HS-27A (cell line): ENCODE measurements around the gene OR2T8.
"Not testable (repeated sequence)": the region's sequence is repeated elsewhere in the genome, so short reads cannot be mapped to it uniquely, and the experiment has no call there.

ENCODE experiments used
- DNase-seq: peaks from one replicate; pipeline ENCODE4 v3.0.0-alpha.2; 2012; ENCODE audit warnings: low read depth, missing footprints

The OR2T8 gene, protein sequence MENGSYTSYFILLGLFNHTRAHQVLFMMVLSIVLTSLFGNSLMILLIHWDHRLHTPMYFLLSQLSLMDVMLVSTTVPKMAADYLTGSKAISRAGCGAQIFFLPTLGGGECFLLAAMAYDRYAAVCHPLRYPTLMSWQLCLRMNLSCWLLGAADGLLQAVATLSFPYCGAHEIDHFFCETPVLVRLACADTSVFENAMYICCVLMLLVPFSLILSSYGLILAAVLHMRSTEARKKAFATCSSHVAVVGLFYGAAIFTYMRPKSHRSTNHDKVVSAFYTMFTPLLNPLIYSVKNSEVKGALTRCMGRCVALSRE

DNA sequence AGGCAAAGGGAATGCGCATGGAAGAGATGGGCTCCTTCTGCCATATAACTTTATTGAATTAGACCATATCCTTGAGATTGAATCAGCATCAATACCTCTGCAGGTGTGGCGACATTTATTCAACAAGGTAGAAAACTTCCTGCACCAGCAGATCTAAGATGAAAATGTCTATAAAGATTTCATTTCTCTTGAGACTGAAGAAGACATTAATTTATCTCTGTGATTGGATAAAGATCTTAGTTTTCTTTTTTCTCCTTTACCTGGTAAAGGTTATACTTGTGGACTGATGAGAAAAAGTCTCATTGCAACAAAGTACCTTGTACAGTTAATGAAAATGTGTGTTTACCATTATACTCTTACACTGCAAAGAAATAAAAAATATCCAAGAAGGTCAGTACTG is at the start of gene OR2T8:
Gene OR2T8, plus strand, starts transcription at position 301 of the 400 bp plus-strand sequence. CDS start 766 bp downstream, outside the sequence.
- no peak for DNase-seq

DNA sequence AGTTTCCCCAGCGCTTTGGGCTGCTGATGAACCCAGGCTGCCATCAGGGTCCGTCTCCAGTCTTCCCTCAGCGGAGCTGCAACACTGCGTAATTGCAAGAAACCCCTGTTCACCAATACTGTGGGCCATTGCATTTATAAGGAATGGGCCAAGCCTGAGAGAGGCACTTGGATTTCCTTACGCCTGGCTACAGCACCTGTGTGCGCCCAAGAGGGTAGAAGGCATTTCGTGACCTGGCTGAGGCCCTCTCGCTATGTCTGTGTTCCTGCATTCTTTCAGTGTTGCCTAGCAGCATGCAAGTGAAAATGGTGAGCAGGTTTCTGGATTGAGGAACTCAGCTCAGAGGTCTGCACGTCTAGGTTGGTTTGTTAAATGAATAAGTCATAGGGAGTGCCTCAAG is 36.7 kb upstream of the OR2T8 start:
- DNase-seq = no peak

DNA sequence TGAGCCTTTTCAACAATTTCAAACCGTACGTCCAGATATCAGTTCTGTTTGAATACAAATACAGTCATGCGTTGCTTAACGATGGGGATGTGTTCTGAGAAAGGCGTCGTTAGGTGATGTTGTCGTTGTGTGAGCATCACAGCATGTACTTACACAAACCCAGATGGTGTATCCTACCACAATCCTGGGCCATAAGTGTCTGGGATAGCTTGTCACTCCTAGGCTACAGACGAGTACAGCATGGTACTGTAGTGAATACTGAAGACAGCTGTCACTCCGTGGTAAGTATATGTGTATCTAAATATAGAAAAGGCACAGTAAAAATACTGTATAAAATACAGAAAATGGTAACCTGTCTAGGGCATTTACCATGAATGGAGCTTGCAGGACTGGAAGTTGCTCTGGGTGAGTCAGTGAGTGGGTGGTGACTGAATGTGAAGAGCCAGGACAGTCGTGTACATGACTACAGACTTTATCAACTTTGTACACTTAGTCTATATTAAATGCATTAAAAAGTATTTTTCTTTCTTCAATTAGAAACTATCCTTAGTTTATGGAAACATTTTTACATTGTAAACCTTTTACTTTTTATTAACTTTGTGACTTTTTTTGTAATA is 35.1 kb upstream of the OR2T8 start:
- DNase-seq = no peak

DNA sequence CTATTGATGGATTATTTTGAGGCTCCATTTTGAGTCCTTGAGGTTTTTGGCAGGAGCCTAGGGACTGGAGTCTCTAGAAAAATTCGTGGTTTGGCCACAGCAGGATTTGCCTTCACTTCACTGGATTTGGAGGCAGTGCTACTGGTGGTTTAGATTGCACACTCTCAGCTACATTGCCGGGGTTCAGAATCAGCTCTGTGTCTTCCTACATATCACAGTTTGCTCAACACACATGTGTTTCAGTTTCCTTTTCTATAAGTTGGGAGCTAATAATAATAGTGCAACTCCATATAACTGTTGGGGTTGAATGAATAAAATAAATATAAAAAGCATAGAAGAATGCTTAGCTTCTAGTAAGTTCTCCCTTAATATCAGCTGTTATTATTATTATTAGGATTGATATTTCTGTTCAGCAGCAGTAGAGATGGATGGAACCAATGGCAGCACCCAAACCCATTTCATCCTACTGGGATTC is 24.9 kb upstream of the OR2T8 start, which contains the start of gene OR2W3:
Gene OR2W3, plus strand, starts transcription at position 425 of the 475 bp plus-strand sequence. Its CDS starts 0 bp downstream, at position 425.
- DNase-seq = no peak

DNA sequence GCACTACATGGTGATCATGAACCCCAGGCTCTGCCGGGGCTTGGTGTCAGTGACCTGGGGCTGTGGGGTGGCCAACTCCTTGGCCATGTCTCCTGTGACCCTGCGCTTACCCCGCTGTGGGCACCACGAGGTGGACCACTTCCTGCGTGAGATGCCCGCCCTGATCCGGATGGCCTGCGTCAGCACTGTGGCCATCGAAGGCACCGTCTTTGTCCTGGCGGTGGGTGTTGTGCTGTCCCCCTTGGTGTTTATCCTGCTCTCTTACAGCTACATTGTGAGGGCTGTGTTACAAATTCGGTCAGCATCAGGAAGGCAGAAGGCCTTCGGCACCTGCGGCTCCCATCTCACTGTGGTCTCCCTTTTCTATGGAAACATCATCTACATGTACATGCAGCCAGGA is 24.1 kb upstream of the OR2T8 start:
- no peak for DNase-seq

DNA sequence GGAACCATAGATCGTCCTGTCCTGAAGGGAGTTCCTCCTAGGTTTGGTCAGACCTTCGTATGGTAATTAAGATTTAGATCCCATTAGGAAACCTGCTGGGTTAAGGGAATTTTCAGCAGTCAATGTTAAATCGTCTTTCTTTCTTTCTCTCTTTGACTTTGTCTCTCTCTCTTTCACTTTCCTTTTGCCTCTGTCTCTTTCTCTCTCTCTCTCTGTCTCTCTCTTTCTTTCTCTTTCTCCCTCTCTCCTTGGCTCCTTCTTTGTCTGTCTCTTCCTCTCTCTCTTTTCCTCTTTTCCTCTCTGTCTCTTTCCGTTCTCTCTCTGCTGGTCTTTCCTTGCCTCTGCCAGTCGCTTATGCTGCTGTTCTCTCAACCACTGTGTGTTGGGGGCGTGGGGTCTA is 15.9 kb upstream of the OR2T8 start:
- DNase-seq = no peak

DNA sequence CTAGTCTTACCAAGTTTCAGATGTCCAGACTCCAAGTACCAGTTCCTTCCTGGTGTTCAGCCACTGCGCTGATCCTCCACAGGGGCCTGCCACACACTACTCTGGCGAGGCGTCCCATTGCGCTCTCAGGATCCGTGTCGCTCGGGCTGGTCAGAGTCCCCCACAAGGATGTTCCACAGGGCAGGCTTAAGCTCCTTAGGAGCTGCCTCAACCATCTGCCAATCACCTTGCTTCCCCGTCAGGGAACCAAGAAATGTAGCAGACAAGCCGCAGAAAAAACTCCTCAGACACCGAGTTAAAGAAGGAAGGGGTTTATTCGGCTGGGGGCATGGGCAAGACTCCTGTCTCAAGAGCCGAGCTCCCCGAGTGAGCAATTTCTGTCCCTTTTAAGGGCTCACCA is 14.9 kb upstream of the OR2T8 start:
- no peak for DNase-seq

DNA sequence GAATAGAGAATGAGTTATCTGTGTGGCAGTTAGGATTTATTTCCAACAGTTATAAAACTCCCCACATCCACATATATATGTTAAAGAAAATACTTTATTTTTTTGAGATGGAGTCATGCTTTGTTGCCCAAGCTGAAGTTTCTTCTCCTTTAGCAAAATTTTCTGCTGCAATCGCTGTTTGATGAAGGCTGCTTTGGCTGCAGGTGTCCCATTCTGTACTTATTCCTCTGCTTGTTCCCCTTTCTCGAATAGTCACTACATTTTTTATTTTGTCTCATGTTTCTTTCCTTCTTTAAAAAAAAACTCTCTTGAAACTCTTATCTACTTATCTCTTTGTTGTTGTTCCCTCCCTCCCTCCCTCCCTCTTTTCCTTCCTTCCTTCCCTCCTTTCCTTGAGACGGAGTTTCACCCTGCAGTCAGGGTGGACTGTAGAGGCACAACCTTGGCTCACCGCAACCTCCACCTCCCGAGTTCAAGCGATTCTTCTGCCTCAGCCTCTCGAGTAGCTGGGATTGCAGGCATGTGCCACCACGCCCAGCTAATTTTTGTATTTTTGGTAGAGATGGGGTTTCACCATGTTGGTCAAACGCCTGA is 14.0 kb upstream of the OR2T8 start:
- DNase-seq = no peak

DNA sequence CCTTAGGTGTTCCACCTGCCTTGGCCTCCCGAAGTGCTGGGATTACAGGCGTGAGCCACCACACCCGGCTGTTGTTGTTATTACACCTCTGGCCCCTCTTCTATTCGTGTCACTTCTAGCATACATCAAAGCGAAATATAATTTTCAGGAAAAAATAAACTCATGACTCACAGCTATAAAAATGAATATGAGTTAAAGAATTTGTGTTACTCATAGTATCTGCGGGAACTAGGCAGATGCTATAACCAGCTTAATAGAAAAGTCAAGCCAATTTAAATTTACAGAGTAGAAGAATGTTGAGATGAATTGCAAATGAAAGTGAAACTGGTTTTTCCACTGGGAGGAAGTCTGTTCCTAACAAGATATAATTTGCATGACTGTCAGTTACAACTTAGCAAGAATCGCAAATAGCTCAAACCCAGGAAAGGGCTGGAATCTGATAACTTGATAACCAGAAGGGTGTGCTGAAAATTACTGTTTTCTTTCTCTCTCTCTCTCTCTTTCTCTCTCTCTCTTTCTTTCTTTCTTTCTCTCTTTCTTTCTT is 13.5 kb upstream of the OR2T8 start:
- DNase-seq = no peak

DNA sequence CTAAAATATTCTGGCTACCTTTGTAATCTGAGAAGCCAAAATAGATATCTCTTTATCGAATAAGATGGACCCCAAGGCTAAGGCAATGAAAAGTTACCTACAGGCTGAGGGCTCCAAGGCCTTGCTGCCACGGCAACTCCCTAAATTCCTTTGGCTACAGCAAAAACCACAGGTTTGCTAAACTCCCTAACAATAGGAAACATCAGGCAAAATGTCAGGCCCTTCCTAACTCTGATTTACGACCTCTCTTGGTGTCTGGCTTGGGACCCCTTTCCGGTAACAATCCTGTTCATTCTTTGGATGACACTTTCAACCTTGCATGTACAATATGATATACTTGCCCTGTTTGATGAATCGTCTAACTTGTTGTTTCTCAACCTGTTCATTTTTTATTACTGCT is 11.3 kb upstream of the OR2T8 start:
- DNase-seq = no peak

DNA sequence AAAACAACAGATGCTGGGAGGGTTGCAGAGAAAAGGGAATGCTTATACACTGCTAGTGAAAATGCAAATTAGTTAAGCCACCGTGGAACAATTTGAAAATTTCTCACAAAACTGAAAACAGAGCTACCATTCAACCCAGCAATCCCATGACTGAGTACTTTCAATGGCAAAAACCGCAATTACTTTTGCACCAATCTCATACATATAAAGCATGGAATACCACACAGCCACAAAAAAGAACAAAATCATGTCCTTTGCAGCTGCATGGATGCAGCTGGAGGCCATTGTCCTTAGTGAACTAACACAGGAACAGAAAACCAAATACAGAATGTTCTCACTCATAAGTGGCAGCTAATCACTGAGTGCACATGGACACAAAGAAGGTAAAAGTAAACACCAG is 6.3 kb upstream of the OR2T8 start:
- no peak for DNase-seq

DNA sequence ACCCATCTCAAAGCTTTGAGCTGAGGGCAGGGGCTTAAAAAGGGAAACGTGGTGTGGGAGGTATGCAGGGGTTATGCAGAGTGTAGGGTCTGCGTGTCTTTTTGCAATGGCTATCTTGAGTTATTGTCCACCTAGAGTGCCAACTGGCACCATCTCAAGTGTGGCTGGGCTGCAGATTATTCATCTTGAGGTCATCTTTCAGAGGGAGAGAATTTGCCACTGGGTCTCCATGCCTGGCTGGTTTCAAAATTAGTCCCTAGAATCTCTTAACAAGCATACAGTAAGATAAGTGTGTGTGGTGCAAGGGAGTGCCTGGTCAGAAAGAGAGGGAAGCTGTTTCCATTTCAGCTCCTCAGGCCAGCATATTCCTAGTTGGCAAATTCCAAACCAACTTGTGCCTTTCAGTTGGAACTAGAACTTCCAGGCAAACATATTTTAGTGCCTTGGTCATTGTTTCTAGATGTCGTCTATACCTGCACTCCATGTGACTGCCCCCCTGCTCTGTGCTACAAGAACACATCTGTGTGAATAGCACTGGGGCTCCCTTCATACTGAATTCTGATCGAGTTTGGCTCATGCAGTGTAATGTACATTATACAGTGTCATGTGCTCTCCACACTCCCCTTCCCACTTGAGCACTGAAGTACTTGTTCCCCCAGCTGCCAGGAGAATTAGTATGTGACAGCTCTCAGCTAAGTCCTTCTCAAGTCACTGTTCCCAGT is 5.0 kb upstream of the OR2T8 start:
- no peak for DNase-seq

DNA sequence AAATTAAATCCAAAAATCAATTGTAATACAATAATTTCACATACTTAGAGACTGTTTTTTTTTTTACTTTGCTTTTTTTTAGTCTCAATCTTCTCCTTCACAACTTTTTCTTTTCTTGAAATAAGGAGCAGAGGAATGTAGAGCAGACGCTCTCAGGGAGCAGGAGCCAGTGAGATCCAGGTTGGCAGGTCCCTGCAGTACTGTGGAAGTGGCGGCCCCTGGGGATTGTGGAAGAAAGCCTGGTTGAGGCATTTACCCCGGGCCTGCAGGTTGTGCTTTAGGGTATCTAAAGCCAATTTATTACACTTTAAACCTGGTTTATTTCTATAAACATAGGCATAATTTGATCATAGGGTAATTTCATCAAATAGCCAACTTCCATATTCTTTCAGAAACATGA is 3.9 kb downstream of the OR2T8 start:
- no peak for DNase-seq

DNA sequence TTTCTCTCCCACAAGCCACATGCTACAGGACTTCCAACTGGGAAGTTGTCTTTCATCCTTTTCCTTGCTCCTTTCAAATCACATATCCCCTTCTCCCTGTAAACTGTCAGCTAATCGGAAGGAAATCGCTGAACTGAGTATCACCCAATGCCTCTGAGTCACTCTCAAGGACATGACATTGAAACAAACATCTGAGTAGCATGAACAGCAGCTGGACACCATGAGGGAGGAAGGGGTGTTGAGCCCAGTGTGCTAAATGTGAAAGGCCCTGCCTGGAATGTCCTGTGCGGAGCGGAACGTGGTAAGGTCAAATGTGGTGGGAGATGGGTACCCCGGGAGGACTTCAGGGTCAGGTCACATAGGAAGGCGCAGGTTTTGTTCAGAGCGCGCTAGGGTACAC is 4.8 kb downstream of the OR2T8 start, which contains the start of gene OR2AJ1:
Gene OR2AJ1, plus strand, starts transcription at position 22 of the 400 bp plus-strand sequence. CDS start 8,880 bp downstream, outside the sequence.
- no peak for DNase-seq

DNA sequence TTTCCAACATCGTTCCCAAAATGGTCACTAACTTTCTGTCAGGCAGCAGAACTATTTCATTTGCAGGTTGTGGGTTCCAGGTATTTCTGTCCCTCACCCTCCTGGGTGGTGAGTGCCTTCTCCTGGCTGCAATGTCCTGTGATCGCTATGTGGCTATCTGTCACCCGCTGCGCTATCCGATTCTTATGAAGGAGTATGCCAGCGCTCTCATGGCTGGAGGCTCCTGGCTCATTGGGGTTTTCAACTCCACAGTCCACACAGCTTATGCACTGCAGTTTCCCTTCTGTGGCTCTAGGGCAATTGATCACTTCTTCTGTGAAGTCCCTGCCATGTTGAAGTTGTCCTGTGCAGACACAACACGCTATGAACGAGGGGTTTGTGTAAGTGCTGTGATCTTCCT is 13.9 kb downstream of the OR2T8 start:
- no peak for DNase-seq

DNA sequence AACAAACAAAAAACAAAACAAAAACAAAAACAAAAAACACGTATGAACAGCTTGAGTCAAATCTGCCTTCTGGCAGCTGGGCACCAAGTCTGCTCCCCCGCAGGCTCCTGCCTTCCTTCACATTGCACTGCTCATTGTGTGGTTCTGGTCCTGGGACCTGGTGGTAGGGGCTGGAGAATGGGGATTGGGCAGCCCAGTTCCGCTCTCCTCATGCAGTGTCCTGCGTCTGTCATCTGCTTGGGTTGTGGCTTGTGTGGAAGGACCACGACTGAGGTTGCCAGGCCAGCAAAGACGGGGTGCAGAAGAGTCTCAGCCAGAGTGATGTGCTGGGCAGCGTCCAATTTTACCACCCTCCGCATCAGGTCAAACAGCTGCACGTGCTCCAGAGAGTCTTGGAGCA is 15.7 kb downstream of the OR2T8 start:
- DNase-seq = no peak

DNA sequence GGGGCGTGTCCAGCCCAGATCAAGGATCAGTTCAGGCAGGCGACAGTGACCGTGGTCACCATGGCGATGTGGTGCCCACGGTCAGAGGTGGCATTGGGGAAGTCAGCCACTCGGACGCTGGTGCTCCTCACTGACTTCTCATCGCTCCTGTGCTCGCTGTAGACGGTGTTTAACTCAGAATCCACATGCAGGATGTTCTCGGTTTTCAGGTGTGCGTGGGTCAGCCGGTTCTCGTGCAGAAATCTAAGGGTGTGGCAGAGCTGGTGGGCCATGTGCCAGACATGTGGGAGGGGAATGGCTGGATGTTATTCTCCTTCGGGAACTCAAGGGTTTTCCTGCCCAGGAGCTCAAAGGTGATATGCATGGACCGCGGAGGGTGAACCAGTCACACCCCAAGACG is 16.4 kb downstream of the OR2T8 start:
- DNase-seq = no peak

DNA sequence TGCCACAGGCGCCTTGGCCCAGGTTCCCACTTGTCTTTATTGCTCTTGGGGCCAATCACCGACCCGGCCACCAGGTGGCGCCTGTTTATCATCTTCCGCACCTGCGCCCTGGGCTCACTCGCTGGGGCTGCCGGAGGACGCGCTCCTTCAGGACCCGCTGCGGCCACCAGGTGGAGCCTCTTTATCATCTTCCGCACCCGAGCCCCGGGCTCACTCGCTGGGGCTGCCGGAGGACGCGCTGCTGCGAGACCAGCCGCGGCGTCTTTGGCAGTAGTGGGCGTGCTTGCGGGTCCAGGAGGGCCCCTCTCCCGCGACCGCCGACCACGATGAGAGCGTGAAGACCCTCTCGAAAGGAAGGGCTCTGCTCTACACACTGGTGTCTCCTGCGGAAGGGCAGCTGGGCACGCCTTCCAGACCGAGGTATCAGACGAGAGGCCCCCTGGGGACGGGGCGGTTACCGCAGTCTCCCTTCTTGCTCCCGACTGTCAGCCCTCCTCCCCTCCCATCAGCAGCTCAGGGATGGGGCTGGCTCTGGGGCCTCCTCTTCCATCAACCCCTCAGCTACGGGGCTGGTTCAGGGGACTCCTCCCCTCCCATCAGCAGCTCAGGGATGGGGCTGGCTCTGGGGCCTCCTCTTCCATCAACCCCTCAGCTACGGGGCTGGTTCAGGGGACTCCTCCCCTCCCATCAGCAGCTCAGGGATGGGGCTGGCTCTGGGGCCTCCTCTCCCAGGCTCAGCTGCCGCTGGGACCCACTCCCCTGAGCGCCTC is 17.1 kb downstream of the OR2T8 start:
- DNase-seq = not testable (repeated sequence)

DNA sequence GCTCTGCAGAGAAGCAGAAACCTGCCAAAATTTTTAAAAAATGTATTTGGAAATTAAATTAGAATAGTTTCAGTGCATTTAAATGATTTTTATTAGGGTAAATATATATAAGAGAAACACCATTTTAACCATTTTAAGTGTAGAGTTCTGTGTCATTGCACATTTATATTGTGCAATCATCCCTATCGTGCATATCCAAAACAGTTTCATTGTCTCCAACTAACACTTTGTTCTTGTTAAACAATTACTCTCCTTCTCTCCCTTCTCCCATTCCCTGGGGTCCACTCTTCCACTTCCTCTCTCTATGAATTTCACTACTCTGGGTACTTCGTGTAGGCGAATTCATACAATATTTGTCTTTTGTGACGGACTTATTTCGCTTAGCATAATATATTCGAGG is 22.6 kb downstream of the OR2T8 start:
- no peak for DNase-seq

DNA sequence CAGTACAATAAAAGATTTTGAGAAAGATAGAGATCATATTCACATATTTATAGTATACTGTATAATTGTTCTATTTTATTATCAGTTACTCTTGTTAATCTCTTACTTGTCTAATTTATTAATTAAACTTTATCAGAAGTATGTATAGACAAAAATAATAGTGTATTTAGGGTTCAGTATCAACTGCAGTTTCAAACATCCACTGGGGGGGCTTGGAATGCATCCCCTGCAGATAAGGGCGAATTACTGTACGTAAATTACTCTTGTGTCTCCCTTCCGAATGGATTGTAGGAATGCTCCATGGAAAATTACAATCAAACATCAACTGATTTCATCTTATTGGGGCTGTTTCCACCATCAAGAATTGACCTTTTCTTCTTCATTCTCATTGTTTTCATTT is 28.5 kb downstream of the OR2T8 start, which contains the start of gene OR2L8:
Gene OR2L8, plus strand, starts transcription at position 301 of the 400 bp plus-strand sequence. Its CDS starts 0 bp downstream, at position 301.
- no peak for DNase-seq

DNA sequence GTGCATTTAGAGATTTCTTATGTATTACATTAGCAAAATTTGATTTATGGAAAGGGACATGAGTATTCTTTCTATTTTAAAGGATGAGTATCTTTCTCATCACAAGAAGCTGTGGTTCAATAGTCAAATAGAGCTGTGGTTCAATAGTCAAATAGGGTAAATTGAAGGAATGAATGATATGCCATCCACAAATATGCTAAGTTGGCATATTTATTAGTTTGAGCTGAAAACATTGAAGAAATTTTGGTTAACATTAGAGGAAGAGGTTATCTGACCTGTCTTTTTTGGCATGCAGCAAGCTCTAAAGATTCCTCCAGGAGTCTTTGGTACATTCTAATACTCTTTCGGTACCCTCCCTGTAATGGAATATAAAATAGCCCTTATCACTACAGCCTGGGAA is 33.4 kb downstream of the OR2T8 start:
- DNase-seq = no peak
